Activated CD8-positive, alpha-beta T cell treated with anti-CD3 and anti-CD28 coated beads for 36 hours (primary cell): ENCODE measurements around the gene CAMK1D. TPM values are rescaled to one million over a fixed set of nuclear protein-coding genes. Genes with fewer than 3 reads are reported as not detected.

Experiments
- ATAC-seq: fragments of 200-7000 bp; cut with Tn5 transposase; one replicate; pipeline ENCODE4 v1.10.0; 2021; ENCODE audit warnings: mild to moderate bottlenecking, moderate library complexity
- CTCF ChIA-PET: fragments of 350-600 bp; sonication (Branson Sonifier 250); formaldehyde crosslinking; loops from one replicate; lab custom pipeline; 2021; ENCODE audit warnings: antibody characterized with exemption; lab: Charles Lee
- POLR2A ChIA-PET: fragments of 350-600 bp; sonication (Branson Sonifier 250); formaldehyde crosslinking; loops from one replicate; lab custom pipeline; 2021; ENCODE audit warnings: antibody characterized with exemption; lab: Charles Lee
- DNase-seq: peaks from one replicate; pipeline ENCODE4 v3.0.0-alpha.2; 2020
- H3K27ac Mint-ChIP-seq: one replicate; pipeline ENCODE4 v1.8.0; 2021; ENCODE audit warnings: mild to moderate bottlenecking, mixed read lengths
- H3K27me3 Mint-ChIP-seq: one replicate; pipeline ENCODE4 v1.8.0; 2021; ENCODE audit warnings: mixed read lengths
- H3K36me3 Mint-ChIP-seq: one replicate; pipeline ENCODE4 v1.8.0; 2021; ENCODE audit warnings: low read depth, mixed read lengths
- H3K4me1 Mint-ChIP-seq: one replicate; pipeline ENCODE4 v1.8.0; 2021; ENCODE audit warnings: low read depth, mixed read lengths
- H3K4me3 Mint-ChIP-seq: one replicate; pipeline ENCODE4 v1.8.0; 2021; ENCODE audit warnings: mild to moderate bottlenecking, moderate library complexity, mixed read lengths
- H3K9me3 Mint-ChIP-seq: one replicate; pipeline ENCODE4 v1.8.0; 2021; ENCODE audit warnings: mixed read lengths
- CTCF ChIP-seq: fragments of 200-600 bp; IDR thresholded peaks from one replicate; pipeline ENCODE4 v1.8.0; 2022; ENCODE audit warnings: antibody characterized with exemption, mild to moderate bottlenecking
- intact Hi-C: fragments of 100-400 bp; cut with micrococcal nuclease; formaldehyde crosslinking; loops from one replicate; pipeline ENCODE4 v1.10.0; 2022
- total RNA-seq, 2 experiments: library from RNA; stranded (reverse); gene quantifications; one replicate each; pipeline ENCODE4 v1.2.3, GENCODE V29; 2021

Gene CAMK1D
- total RNA-seq, 2 experiments from 2014 or later, result 13.8 TPM

- ATAC-seq (no peak), DNase-seq (no peak)
- TF ChIP-seq CTCF, result no peak
- H3K9me3 Mint-ChIP-seq, result no peaks in the 10 kb centered on the region
- peaks cover 10% of the 10 kb centered on the region for H3K36me3 Mint-ChIP-seq
- CTCF ChIA-PET, result no interaction called here
- no peaks in the 10 kb centered on the region for H3K4me1 Mint-ChIP-seq
- H3K4me3 Mint-ChIP-seq, result no peak overlapping the region
- intact Hi-C loops, result no loop called here
- H3K27me3 Mint-ChIP-seq, result no peaks in the 10 kb centered on the region
- POLR2A ChIA-PET, result interaction anchor here (0.6 kb wide), 1 partner anchor 496 kb away, joined by 5 read pairs; no protein-coding TSS in a partner anchor
- H3K27ac Mint-ChIP-seq, result no peak overlapping the region
Measured at GRCh38 chr10:12670004-12670403, 320.7 kb downstream of the CAMK1D start.

DNA sequence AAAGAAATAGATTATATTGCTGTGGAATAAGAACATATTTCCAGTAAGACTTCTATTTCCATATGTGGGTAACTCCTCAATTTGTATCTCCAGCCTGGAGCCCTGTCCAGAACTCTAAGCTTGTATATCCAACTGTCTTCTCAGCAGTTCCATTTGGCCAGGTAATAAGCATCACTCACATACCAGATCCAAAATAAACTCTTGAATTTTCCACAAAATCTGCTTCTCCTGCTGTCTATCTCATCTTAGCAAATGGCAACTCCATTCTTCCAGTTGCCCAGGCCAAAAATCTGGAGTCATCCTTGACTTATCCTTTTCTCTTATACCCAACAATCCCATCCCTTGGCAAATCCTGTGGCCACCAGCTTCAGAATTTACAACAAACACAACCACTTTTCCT, 325.8 kb downstream of the CAMK1D start:
- intact Hi-C loops, result no loop called here
- DNase-seq (no peak), ATAC-seq (no peak)
- H3K4me3 Mint-ChIP-seq, result no peak overlapping the region
- no peak for TF ChIP-seq CTCF
- peaks cover 7% of the 10 kb centered on the region for H3K36me3 Mint-ChIP-seq
- H3K27ac Mint-ChIP-seq, result no peak overlapping the region
- ChIA-PET CTCF (interaction anchor here (0.6 kb wide), 1 partner anchor 461 kb away, joined by 3 read pairs; no protein-coding TSS in a partner anchor), POLR2A (no interaction called here)
- H3K4me1 Mint-ChIP-seq, result no peaks in the 10 kb centered on the region
- no peaks in the 10 kb centered on the region for H3K27me3 Mint-ChIP-seq
- no peaks in the 10 kb centered on the region for H3K9me3 Mint-ChIP-seq

GRCh38 chr10:12679636-12680035, 330.3 kb downstream of the CAMK1D start:
- no peak overlapping the region for H3K27ac Mint-ChIP-seq
- no peaks in the 10 kb centered on the region for H3K27me3 Mint-ChIP-seq
- peaks cover 6% of the 10 kb centered on the region for H3K36me3 Mint-ChIP-seq
- H3K4me1 Mint-ChIP-seq, result peaks cover 6% of the 10 kb centered on the region
- no peaks in the 10 kb centered on the region for H3K9me3 Mint-ChIP-seq
- H3K4me3 Mint-ChIP-seq, result no peak overlapping the region
- POLR2A ChIA-PET, result no interaction called here
- CTCF ChIA-PET, result no interaction called here
- no peak for TF ChIP-seq CTCF
- DNase-seq, result no peak
- intact Hi-C loops, result no loop called here
- no peak for ATAC-seq

DNA sequence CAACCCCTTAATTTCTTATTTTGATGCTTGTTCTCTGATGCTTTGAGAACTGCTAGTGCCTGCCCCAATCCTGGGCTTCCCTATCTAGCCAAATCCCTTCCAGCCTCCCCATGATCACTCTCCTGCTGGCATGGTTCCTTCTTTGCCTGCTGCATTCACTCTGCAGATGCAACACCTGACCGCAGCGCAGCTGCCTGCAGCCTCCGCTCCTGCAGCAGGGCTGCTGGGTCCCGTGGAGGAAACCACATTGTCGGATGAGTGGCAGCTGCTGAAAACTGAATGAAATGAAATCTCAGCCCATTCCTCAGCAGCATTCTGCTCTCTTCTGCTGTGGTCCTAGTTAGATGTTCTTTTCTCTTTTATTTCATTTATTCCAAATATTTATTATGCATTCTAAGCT, 331.9 kb downstream of the CAMK1D start:
- Mint-ChIP-seq H3K9me3 (no peaks in the 10 kb centered on the region), H3K4me1 (peaks cover 6% of the 10 kb centered on the region), H3K36me3 (peaks cover 2% of the 10 kb centered on the region), H3K27ac (no peak overlapping the region), H3K4me3 (peak overlapping the region; percentile 31), H3K27me3 (no peaks in the 10 kb centered on the region)
- DNase-seq, result peak; percentile 27
- no peak for TF ChIP-seq CTCF
- ChIA-PET CTCF (interaction anchor here (0.8 to 1.4 kb wide), 2 partner anchors 25 to 466 kb away, joined by 3 read pairs; no protein-coding TSS in a partner anchor), POLR2A (interaction anchor here (0.5 kb wide), 1 partner anchor 237 kb away, joined by 3 read pairs; no protein-coding TSS in a partner anchor)
- ATAC-seq, result peak; percentile 37
- intact Hi-C loops, result no loop called here

- Mint-ChIP-seq H3K9me3 (no peaks in the 10 kb centered on the region), H3K27ac (no peak overlapping the region), H3K36me3 (peaks cover 2% of the 10 kb centered on the region), H3K4me1 (peaks cover 6% of the 10 kb centered on the region), H3K27me3 (no peaks in the 10 kb centered on the region), H3K4me3 (no peak overlapping the region)
- ChIA-PET POLR2A (no interaction called here), CTCF (interaction anchor here (2.3 kb wide), 1 partner anchor 26 kb away, joined by 7 read pairs; no protein-coding TSS in a partner anchor)
- ATAC-seq (no peak), DNase-seq (no peak)
- TF ChIP-seq CTCF, result no peak
- intact Hi-C loops, result no loop called here
Measured at GRCh38 chr10:12684784-12685183, 335.4 kb downstream of the CAMK1D start.
